A673 (cell line): Measurements from ENCODE around the gene NUS1.
"Not testable (repeated sequence)": the region's sequence is repeated elsewhere in the genome, so short reads cannot be mapped to it uniquely, and the experiment has no call there.

Experiments
- CTCF ChIP-seq: fragments of 300-800, 200-600 bp; sonication (generic); conservative IDR thresholded peaks from 2 replicates; pipeline ENCODE4 v1.5.1; 2017; ENCODE audit warnings: low read depth, mild to moderate bottlenecking, antibody characterized with exemption, low read length, moderate library complexity, mixed read lengths
- EZH2 ChIP-seq: fragments of 200-600 bp; sonication (generic); IDR thresholded peaks from 2 replicates; pipeline ENCODE4 v1.6.1; 2017; ENCODE audit warnings: borderline replicate concordance, low read depth, mild to moderate bottlenecking, mixed read lengths, antibody characterized with exemption, low read length; ENCODE audit not compliant: poor library complexity, severe bottlenecking

GRCh38 chr6:117651984-117652383 lies 23.3 kb upstream of the NUS1 start:
- not testable (repeated sequence) for TF ChIP-seq CTCF, EZH2
